GM21619 (cell line): ENCODE results near the gene TLCD1.
"Not testable (repeated sequence)": the region's sequence is repeated elsewhere in the genome, so short reads cannot be mapped to it uniquely, and the experiment has no call there.

Experiments used
- ATAC-seq: cut with Tn5 transposase; IDR thresholded peaks from one replicate; pipeline ENCODE4 v1.9.1; 2021; ENCODE audit not compliant: unreplicated experiment

Gene TLCD1

DNA sequence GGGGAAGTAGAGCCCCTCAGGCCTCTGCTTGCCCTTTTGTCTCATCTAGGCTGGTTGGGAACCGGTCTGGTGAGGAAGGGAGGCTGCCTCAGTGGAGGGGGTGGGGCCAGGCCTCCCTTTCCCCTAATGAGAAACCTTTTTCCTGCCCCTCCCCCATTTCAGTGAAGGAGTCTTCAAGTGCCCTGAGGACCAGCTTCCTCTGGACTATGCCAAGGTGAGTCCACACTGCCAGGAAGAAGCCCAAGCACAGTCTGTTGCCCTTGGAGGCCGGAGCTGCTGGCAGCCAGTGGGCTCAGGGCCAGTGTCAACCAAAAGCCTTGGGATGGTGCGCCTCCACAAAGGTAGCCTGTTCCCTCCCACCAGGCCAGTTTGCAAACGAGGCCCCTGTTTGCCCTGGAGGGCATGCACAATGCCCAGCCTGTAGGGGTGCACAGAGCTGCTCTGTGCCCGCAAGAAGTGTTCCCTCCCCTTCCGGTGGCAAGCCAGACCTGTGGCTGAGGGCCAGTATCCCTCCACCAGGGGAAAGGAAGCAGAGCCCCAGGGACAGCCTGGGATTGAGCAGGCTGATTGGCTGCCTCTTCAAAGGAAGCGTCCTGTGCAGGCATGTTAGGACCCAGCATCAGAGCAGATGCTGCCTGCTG lies 21.1 kb upstream of the TLCD1 start:
- no peak for ATAC-seq

DNA sequence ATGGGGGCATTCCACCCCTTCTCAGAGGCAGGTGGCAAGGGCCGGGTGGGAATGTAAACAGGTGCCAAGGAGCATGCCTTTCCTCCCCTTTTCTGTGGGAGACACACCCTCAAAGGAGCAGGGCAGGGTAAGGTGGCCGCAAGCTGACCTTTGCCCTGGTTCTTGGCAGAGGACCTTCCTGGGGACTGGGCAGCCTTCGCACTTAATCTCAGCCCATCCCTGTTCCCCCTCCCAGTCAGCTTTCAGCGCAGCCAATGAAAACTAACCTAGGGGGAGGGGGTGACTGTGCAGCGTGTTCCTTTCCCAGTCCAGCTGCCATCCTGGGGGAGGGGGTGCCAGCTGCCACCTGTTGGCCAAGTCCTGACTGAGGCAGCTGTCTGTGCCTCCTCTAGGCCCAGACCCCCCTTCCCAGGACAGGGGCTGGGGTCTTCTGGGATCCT lies 20.6 kb upstream of the TLCD1 start:
- ATAC-seq, result no peak

DNA sequence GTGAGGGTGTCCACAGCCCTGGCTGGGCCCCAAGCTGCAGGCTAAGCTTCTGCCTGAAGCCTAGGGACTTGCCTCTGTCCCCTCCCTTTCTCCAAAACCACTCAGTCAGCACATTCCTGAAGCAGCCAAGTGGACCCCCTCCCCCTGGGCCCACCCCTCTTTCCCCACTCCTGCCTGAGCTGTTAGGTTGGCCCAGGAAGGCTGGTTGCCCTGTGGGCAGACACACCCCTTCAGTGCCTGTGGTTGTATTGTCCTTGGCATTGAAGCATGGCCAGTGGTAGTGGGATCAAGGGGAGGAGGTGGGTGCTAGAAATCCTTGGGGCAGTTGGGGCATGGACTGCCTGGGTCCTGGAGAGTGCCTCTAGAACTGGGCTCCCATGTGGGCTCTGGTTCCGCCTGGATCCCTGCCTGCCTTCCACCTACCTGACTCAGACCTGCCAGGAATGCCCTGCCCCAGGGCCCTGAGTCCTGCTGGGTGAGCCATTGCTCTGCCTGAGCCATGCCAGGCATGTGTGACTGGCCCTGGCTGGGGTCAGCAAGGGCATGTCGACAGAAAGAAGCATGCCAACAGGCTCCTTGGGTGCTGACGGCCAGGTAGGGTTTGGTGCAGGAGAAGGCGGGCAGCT lies 19.9 kb upstream of the TLCD1 start:
- ATAC-seq, result no peak

DNA sequence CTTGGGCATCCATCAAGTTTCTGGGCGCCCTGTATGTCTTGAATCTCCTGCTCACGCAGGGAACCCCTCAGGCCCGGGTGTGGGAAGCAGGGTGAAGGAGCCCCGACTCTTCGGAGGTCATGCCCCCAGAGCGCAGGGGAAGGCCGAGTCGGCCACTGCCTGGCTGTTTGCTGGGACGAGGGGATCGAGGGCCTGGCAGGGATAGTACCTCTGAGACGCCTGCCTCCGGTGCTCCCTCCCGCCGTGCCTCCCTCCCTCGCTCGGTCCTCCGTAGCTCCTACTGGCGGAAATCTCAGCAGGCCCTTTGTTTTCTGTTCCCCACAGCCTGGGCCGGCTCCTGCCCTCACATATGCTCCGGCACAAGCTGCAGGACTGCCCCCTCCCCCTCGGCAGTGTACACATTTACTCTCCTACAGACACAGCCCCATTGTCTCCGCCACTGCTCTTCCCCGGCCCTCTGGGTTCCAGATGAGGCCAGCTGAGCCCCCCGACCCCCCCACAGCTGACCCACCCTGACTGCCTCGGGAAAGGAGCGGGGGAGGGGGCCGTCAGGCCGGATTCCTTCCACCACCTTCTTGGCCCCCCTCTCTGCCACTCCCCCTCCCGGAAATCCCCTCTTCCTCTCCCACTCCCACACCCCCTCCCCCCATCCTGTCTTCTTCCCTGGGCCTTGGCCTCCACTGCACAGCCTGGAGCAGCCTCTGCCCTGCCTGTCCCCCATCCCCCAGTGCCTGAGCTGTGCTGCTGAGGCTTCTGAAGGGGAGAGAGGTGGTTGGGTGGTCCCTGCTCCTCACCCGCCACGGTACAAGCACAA lies 19.1 kb upstream of the TLCD1 start:
- ATAC-seq, result no peak

DNA sequence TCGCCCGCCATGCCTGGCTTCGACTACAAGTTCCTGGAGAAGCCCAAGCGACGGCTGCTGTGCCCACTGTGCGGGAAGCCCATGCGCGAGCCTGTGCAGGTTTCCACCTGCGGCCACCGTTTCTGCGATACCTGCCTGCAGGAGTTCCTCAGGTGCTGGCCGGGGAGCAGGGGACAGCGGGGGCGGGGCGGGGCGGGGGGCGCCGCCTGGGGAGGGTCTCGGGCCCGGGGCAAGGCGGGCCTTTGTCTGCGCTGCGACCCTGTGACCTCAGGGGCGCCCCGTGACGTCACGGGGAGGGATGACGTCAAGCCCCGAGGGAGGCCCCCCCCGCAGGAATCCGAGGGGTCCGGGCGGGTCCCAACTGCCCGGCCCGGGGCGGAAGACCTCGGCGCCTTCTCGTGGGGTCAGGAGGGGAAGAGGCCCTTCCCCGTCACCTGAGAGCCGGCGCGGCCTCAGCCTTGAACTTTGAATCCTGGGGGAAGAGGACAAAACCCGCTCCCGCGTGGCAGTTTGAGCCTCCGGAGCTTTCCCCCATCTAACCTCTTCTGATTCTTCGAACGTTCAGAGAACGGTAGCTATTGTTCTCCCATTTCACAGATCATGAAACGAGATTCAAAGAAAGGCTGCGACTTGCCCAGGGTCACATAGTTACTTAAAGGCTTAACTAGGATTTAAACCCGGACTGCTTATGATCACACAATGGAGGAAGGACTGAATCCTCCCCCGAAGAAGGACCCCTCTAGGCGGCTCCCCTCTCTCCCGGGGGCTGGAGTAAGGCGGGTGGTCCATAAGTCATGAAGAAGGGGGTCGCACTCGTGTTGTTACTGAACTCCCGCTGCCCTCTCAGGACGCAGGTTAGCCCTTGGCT lies 18.3 kb upstream of the TLCD1 start:
- ATAC-seq, result no peak

DNA sequence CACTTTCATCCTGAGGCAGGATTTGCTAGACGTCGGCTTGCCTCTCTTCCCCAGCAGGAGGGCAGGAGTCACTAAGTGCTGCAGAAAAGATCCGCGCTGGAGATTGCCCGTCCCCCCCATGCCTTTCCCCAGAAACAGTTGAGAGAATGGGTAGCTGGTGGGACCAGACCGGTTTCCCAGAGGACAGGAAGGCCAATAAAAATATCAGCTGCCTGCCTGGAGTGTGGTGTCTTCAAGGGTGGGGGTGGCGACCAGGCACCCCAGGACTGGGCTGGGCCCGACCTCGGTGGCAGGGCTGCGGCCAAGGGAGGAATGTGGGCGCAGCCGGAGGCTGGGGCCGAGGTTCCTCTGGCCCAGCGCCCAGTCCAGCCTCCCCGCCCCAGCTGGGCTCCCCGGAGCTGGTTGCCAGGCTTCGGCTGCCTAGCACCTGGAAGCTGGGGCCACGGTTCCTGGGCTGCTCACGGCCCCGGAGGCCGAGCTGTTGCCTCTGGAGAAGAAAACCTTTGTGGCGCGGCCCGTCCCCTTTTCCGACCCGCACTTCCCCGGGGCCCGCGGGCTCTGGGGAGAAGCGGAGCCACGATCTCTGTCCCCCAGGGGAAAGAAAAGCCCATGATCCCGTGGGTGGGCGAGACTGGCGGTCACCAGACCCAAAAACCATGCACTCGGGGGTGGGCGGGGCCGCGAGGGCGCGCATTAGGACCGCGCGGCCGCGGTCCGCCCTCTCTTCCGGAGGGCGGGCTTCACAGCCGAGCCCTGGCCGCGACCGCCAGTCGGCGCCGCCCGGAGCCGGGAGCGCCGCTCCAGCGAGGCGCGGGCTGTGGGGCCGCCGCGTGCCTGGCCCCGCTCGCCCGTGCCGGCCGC lies 17.4 kb upstream of the TLCD1 start, which contains the start of gene TRAF4:
TRAF4 (plus strand) TSS at position 769 of the 861 bp plus-strand sequence. CDS start 102 bp downstream, outside the sequence.
- ATAC-seq, result peak; percentile 38

DNA sequence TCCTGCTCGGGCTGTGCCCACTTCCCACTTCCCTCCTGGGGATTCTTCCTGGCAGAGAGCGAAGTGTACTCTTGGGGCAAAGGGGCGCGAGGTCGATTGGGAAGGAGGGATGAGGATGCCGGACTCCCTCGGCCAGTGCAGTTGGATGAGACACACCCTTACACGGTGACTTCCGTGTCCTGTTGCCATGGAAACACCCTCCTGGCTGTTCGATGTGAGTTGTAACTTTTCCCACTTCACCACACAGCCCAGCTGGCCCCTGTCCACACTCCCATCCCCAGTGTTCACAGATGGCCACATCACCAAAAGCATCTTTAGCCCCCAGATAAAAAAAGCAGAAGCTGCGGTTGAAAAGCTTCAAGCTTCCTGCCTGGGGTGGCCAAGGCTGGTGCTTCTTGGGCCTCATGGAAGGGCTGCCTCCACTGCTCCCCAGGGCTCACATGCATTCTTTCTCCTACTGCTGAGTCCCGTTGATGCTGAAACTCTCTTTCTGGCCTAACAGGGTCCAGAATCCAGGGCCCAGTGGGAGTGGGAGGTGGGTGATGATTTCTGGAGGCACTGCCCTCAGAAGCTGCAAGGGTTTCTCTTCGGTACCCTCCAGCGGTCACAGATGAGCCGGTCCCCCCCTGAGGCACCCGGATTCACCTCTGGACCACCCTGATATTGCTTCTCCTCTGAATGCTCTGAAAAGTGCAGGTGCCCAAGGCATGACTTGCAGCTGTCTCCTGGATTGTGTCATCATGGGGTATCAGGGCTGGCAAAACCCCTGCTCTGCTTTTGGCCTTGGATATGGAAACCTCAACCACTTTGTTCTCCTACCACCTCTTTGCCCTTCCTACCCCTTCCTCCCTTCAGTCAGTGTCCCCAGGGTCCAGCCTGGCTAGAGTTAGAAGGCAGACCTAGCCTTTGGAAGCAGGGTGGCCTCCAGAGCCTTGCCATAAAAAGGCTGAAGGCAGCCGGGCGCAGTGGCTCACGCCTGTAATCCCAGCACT lies 15.6 kb upstream of the TLCD1 start:
- ATAC-seq, result no peak

DNA sequence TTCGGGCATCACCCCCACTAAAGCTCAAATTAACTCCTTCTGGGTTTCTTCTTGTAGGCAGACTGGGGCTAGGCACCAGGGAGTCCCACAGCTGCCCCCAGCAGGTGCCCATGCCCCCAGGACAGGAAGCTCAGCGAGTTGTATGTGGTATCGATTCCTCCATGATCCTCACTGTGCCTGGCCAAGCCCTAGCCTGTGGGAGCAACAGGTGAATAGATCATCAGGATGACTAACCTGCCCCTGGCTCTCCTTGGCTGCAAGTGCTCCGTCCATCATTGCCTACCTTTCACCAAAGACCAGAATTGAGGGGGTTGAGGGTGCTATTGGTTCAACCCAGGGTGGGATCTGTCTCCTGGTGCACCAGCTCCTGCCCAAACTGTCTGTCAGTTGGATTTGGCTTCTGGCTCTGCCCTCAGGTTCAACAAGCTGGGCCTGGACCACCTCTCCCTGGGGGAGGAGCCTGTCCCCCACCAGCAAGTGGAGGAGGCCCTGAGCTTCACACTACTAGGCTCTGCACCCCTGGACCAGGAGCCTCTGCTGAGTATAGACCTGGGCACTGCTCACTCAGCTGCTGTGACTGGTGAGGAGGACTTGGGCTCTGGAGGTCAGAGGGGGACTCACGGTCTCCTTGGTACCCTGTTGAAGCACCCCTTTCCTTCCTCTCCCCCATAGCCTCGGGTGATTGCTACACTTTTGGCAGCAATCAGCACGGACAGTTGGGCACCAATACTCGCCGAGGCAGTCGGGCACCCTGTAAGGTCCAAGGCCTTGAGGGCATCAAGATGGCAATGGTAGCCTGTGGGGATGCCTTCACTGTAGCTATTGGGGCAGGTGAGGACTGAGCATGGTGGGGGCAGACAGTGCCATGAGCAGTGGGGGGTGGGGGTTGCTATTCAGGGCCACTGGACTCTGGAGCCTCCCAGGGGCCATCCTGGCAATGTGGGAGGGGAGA lies 14.6 kb upstream of the TLCD1 start:
- no peak for ATAC-seq

DNA sequence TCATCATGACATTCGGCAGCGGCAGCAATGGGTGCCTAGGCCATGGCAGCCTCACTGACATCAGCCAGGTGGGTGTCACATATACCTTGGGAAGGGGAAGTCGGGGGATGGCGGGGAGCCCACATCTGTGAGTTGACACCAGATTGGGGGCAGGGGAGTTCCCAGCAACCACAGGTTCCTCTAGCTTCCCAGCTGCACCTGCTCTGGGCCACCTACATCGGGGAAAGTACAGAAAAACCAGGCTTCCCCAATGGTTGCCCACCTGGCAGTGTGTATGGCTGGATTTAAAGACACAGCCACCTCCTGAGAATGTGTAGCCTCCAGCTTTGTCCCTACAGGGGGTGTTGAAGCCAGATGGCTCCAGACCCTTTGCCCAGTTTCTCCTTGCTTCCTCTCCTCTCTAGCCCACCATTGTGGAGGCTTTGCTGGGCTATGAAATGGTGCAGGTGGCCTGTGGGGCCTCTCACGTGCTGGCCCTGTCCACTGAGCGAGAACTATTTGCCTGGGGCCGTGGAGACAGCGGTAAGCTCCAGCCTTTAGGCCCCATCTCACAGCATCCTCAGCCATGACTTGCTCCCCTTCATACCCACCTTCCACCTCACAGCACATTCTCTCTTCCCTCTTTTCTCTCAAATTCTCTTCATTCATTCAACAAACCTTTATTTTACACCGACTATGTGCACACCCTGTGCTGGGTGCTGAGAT lies 12.8 kb upstream of the TLCD1 start:
- peak; percentile 23 for ATAC-seq

DNA sequence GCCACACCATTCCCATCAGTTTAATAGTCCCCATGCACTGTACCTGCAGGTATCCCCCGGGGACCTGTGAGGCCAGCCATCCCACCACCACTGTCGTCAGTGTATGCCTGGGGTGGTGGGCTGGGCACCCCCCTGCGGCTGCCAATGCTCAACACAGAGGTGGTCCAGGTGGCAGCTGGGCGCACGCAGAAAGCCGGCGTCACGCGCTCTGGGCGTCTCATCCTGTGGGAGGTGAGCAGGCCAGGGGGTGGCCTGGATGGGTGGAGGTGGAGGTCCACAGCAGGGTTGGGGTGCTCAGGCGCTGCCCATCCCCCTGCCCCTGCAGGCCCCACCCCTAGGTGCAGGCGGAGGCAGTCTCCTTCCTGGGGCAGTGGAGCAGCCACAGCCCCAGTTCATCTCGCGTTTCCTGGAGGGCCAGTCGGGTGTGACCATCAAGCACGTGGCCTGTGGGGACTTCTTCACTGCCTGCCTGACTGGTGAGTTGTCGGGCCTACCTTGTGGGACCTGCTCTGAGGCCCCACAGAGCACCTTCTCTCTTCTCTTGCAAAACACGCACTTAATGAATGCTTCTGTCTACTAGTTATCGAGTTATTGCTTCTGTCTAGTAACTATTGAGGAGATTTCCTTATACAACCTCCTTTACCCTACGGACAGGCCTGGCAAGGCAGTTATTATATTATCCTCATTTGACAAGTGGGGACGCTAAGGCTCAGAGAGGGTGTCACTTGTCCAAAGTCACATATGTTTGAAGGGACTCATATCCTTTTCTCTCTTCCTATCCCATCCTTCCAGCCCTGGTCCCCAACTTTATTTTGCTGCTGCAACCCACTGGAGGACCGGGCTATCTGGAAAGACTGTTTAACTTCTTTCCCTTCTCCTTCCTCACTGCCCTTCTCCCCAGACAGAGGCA lies 12.0 kb upstream of the TLCD1 start:
- ATAC-seq, result peak; percentile 49

DNA sequence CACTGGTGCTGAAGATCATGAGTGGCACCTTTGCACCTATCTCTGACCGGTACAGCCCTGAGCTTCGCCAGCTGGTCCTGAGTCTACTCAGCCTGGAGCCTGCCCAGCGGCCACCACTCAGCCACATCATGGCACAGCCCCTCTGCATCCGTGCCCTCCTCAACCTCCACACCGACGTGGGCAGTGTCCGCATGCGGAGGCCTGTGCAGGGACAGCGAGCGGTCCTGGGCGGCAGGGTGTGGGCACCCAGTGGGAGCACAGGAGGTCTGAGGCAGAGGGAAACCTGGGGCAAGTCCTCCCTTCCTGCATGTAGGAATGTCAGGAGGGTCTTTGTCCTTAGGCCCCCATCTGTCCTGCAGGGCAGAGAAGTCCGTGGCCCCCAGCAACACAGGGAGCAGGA lies 11.3 kb upstream of the TLCD1 start:
- ATAC-seq, result no peak

DNA sequence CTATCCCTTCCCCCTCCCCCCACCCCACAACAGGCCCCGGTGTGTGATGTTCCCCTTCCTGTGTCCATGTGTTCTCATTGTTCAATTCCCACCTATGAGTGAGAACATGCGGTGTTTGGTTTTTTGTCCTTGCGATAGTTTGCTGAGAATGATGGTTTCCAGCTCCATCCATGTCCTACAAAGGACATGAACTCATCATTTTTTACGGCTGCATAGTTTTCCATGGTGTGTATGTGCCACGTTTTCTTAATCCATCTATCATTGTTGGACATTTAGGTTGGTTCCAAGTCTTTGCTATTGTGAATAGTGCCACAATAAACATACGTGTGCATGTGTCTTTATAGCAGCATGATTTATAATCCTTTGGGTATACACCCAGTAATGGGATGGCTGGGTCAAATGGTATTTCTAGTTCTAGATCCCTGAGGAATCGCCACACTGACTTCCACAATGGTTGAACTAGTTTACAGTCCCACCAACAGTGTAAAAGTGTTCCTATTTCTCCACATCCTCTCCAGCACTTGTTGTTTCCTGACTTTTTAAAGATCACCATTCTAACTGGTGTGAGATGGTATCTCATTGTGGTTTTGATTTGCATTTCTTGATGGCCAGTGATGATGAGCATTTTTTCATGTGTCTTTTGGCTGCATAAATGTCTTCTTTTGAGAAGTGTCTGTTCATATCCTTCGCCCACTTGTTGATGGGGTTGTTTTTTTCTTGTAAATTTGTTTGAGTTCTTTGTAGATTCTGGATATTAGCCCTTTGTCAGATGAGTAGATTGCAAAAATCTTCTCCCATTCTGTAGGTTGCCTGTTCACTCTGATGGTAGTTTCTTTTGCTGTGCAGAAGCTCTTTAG lies 10.1 kb upstream of the TLCD1 start:
- ATAC-seq, result not testable (repeated sequence)

DNA sequence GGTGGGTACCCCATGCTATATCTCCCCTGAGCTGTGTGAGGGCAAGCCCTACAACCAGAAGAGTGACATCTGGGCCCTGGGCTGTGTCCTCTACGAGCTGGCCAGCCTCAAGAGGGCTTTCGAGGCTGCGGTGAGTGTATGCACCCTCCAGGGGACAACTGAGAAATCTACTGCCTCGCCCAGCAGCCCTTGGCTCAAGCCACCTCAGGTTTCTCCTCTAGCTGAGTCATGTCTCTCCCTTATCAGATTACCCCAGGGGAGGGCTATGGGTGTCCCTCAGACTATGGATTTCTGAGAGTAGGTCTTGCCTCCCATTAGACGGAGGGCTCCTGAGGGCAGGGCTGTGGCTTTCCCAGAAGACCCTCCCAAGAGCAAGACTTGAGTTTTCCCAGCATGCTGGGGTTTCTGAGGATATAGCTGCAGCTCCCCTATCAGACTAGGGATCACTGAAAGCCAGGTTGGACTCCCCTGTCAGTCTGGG lies 9.2 kb upstream of the TLCD1 start:
- no peak for ATAC-seq

DNA sequence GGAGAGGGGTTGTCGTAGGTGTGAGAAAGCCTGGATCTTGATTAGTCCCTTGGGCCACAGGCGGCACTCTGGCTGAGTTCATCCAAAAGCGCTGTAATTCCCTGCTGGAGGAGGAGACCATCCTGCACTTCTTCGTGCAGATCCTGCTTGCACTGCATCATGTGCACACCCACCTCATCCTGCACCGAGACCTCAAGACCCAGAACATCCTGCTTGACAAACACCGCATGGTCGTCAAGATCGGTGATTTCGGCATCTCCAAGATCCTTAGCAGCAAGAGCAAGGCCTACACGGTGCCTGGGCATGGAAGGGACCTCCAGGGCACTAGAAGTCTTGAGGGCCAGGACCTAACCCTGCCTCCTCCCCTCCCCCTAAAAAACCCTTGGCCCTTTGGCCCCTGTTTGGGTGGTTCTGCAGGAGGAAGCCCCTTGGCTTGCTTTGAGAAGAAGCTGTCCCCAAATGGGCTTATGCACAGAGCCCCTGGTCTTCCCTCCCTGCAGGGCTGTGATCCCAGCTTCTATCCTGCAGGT lies 8.7 kb upstream of the TLCD1 start:
- no peak for ATAC-seq

DNA sequence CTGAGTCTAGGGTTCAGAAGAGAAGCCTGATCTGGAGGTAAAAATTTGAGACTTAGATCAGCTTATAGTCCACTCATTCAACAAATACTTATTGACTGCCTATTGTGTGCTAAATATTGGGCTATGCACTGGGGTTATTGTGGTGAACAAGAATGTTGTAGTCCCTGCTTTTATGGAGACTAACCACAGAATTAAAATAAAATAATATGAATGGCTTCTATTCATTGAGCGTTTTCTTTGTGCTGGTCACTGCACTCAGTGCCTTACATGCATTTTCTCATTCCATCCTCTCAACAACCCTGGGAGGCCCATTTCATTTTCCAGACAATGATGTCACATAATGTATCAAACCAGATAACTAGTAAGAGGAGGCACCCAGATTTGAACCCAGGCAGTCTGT lies 7.3 kb upstream of the TLCD1 start:
- no peak for ATAC-seq
